ENCODE data around the gene FMNL1.

FMNL1 gene

DNA sequence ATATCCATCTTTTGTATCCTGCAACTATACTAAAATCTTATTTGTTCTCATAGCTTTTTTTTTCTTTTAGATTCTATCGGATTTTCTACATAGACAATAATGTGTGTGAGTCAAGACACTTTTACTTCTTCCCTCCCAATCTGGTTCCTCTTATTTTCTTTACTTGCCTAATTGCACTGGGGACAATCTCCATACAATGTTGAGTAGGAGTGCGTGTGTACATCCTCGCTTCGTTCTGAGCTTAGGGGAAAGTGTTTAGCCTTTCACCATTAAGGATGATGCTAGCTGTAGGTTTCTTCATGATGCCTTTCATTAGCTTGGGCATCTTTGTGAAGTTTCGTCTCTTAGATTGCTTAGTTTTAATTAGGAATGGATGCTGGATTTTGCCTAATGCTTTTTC lies 37.3 kb downstream of the FMNL1 start:
- DNase-seq (ENCODE audit: low read depth): no peak

DNA sequence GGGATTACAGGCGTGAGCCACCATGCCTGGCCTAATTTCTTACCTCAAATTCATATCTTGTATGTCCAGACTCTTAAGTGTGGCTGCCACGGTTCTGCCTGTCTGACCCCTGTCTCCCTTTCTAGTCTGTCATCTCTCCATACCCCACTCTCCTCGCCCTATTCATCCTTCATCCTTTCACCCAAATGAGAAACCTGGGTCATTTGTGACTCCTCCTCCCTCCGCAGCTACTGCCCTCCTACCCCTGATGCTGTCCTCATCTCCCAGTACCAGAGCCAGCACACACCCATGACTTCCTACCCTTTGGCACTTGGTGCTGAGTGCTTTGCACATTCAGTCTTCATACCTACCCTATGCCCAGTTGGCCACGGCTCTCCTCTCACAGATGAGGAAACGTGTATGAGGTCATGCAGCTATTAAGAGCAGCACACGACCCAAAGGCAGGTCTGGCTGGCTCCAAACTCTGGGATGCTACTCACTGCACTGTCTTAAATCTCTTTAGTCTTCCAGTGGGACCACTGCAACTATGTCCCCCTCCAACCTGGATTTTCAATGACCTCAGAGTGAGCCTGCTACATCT lies 38.6 kb downstream of the FMNL1 start:
- no peak for DNase-seq (ENCODE audit: low read depth)

DNA sequence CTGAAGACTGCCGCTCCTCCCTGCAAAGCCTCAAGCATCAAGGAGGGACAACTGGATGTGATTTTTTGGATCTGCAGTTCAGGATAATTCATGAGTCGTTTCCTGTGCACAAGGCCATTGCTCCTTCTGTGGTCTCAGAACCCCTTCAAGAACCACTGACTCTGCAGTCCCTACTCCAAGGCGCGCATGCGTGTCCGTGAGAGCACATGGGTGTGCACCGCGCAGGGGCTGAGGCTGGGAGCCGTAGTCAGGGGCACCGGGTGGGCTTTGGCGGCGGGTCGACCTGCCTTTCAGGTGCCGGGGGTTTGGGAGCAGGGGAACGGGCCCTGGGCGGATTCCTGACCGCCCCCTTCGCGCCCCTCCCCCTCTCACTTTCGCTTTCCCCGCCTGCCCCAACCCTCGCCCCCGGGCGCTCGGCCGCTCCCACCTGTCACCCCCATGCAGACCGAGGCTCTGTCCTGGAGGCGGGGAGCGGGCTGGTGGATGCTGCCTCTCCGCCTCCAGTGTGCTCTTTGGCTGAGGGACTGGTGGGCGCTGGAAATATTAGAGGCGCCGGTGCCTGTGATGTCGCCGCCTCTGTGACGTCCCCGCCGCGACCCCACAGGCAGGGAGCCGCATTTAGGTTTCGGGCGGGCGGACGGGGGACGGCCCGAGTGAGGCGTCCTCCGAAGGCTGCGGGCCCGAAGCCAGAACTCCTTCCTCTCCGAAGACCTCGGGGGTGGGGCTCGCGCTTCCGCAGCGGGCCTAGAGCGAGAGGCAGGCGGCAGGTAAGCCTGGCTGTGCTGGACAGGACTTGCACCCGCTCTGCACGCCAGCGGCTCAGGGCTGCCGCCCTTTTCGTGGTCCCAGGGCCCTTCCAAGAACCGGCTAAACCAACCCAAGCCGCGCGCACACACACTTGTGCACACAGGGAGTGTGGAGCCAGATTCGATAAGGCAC lies 40.2 kb downstream of the FMNL1 start, which contains the start of gene SPATA32:
SPATA32 (minus strand) TSS at position 518 of the 939 bp plus-strand sequence; CDS start at position 440, 78 bp downstream.
- peak; percentile 39 for DNase-seq (ENCODE audit: low read depth)

DNA sequence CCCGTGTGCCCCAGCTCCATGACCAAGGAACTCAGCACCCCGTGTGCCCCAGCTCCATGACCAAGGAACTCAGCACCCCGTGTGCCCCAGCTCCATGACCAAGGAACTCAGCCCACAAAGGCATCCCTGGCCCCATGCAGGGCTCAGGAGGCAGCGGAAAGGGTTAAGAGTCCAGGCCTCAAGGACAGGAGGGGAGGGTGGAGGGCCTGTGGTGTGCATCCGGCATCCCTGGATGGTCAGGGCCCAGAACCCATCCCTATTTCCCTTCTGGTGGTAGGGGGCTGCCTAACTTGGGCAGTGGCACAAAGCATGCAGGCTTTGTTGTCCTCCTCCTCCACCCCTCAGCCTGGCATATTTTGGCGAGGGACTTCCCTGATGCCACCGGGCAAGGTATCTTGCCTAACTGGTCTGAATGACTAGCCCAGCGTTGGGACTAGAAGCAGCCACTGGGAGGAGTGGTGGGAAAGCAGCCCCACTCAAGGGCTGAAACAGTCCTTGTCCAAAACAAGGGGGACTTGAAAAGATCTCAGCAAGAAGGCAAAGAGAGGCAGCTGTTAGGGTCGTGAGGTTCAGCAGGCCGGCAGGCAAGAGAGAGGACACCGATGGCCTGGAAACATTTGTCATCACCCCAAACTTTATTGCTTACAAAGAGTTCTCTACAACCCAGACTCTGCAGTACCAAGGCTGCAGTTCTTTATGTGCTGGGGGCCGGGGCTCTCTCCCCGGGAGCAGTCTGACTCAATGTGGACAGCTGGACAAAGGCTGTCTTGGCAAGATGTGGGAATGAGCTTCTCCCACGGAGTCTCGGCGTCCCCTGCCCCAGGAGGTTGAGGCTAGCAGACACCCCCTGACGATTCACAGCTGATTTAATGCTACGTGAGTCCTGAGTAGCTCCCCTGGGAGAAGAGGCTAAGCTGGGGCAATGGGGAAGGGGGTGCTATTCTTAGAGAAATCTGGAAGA lies 41.1 kb downstream of the FMNL1 start:
- DNase-seq (ENCODE audit: low read depth): no peak

DNA sequence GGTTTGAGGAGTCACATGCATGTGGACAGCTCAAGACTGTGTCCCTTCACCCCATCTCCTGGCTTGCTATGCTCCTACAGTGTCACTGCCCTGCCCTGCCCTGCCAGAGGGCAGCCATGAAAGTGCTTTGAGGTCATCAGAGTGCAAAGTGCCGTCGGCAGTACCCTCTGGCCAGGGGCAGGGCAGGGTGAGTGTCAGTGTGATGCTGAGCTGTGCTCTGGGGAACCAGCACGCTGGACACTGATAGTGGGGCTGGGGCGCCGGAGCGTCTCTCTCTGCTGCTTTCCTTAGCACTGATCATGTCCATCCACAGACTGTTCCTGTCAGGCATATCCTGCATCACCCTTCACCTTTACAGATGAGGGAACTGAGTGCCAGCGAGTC lies 41.8 kb downstream of the FMNL1 start:
- no peak for DNase-seq (ENCODE audit: low read depth)

DNA sequence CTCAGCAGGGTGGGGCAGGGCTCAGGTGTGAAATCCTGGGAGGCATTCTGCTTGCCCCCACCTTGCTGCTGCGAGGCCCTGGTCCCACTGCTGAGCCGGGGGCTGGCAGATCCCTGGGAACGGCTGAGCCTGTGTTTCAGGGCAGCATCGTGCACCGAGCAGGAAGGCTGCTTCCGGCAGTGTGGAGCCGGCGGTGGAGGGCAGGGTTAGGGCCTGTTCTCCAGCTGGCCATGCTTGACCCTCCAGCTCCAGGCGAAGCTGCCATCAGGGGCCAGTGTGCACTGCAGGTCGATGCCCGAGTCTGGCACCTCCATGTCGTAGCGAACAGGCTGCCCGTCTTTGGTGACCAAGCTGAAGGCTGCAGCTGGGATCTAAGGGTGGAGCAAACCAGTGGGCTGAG lies 42.7 kb downstream of the FMNL1 start:
- DNase-seq (ENCODE audit: low read depth): no peak

DNA sequence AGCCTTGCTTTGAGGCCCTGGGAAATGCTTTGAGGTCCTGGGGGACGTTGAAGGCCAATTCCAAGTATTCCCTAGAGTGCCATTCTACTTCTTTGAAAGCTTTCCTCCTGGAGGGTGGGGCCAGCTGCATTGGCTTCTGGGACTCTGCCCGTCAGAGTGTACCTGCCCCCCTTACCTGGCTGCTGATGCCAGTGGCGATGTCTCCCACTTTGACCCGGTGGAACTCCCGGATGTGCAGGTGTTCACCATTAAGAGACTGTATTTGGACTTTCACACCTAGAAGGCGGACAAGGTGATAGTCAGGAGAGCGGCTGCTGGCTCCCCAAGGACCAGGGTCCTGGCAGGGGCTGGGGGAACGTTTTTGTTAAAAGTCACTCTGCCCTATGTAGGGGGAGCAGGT lies 43.3 kb downstream of the FMNL1 start:
- no peak for DNase-seq (ENCODE audit: low read depth)

DNA sequence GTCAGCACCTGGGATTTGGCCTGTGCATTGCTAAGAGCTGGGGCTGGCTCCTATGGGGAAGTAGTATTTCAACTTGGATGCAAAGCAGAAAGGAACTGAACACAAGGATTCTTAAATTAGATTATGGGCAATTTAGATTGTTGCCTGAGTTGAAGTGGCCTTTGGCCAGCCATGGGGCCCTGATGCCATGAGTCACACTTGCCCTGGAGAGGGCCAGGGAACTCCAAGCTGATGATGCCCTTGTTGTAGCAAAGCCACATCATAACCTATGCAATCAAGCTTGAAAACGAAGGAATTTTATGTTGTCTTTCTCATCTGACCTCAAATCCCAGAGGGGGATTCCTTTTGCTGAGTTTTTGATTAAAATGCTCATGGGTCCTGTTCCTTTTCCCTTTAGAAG lies 44.1 kb downstream of the FMNL1 start:
- no peak for DNase-seq (ENCODE audit: low read depth)

DNA sequence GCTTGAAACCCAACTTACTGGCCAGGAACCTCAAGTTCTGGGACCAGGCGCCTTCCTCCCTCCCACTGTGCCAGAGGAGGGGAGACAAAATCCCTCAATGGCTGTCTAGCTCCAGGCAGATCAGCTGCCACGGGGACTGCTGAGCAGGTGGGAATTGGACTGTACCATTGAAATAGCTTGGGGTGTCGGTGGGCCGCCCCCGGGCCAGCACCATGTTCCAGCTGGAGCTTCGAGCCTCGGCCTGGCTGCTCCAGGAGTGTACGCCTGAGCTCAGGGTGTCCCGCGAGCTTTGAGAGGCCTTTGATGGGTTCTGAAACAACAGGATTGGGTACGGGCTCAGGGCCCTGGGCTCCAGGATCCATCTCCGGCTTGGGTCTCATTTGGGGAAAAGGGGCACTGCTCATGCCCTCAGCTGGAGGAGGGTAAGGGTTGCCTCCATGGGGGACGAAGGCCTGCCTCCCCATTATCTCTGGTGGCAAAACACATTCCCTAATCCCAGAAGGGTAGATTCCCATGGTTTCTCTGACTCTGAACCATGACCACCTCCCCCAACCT lies 44.8 kb downstream of the FMNL1 start:
- no peak for DNase-seq (ENCODE audit: low read depth)

- no peak for DNase-seq (ENCODE audit: low read depth)
Measured at GRCh38 chr17:45267436-45268055, 45.9 kb downstream of the FMNL1 start.

- DNase-seq (ENCODE audit: low read depth): no peak
Measured at GRCh38 chr17:45269912-45270311, 48.2 kb downstream of the FMNL1 start.

- peak; percentile 37 for DNase-seq (ENCODE audit: low read depth)
Measured at GRCh38 chr17:45270828-45271418, 49.2 kb downstream of the FMNL1 start.

- no peak for DNase-seq (ENCODE audit: low read depth)
Measured at GRCh38 chr17:45271603-45272002, 49.9 kb downstream of the FMNL1 start.

DNA sequence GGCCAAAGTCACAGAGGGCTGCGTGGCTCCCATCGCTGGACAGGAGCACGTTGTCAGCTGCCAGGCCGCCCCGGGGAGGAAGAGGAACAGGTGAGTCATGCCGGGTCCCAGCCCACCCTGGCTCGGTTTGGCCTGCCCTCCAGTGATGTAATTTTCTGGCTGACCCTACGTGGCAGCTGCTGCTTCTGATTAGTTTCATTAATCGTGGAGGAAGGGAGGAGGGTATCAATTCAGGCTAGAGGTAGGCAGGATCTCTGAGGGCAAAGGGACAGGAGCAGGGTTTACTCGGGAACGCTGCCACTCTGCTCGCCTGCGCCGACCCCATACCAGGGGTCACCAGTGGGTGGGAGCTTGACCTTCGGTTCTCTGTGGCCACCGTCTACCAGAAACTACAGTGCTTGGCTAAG lies 51.9 kb downstream of the FMNL1 start:
- no peak for DNase-seq (ENCODE audit: low read depth)

- DNase-seq (ENCODE audit: low read depth): no peak
Measured at GRCh38 chr17:45274033-45274432, 52.3 kb downstream of the FMNL1 start.

- no peak for DNase-seq (ENCODE audit: low read depth)
Measured at GRCh38 chr17:45276031-45276430, 54.3 kb downstream of the FMNL1 start.

GRCh38 chr17:45277216-45277849 lies 55.6 kb downstream of the FMNL1 start:
- DNase-seq (ENCODE audit: low read depth): peak; percentile 81

DNA sequence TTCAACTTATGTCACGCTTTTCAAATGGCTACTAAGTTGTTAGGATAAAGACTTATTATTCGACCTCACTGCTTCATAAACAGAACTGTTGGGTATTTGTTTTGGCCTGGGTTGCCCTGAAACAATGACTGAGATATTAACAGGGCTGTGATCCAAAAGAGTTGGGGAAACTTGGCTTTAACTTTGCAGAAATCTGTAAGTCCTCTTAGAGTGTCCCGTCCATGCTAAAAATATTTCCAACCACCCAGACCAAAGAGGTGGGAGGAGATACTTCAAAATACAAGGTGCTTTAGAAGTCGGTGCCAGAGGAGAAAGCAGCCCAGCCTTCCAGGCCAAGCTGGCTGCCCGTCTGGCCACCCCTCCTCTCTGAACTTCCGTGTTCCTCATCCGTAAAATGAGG lies 56.3 kb downstream of the FMNL1 start:
- DNase-seq (ENCODE audit: low read depth): no peak

DNA sequence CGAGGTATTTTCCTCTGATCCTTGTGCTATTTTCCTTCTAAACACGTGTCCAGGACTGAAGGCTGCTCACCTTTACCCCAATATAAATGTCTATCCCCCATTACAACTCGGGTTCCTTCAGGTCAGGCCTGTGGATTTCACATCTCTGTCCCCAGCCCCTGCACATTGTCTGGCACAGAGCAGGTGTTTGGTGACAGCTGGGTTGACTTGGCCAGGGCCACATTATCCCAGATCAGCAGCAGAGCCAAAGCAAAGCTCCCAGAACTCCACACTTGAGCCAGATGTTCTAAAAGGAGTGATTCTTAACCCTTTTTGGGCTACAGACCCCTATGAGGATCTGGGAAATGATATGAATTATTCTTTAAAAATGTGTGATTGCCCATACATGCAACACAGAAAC lies 58.2 kb downstream of the FMNL1 start:
- no peak for DNase-seq (ENCODE audit: low read depth)
